HG02852 (cell line): Measurements from ENCODE around the gene RBKS.

Experiments used
- ATAC-seq: cut with Tn5 transposase; IDR thresholded peaks from one replicate; pipeline ENCODE4 v1.9.1; 2021; ENCODE audit warnings: mild to moderate bottlenecking, moderate library complexity; ENCODE audit not compliant: unreplicated experiment

The RBKS gene

GRCh38 chr2:27838502-27838901, 51.7 kb downstream of the RBKS start:
- ATAC-seq, result no peak

- ATAC-seq, result no peak
These were observed 56.3 kb downstream of the RBKS start for GRCh38 chr2:27833931-27834330.

- ATAC-seq, result no peak
These were observed 57.8 kb downstream of the RBKS start for GRCh38 chr2:27832396-27832795.

GRCh38 chr2:27831279-27832050, 58.7 kb downstream of the RBKS start:
- ATAC-seq, result no peak

- ATAC-seq, result no peak
These were observed 59.5 kb downstream of the RBKS start for GRCh38 chr2:27830656-27831055.

- ATAC-seq, result no peak
These were observed 60.4 kb downstream of the RBKS start for GRCh38 chr2:27829791-27830190.

GRCh38 chr2:27828305-27828704, 61.9 kb downstream of the RBKS start:
- no peak for ATAC-seq

GRCh38 chr2:27824401-27824800, 65.8 kb downstream of the RBKS start:
- ATAC-seq, result no peak

GRCh38 chr2:27823569-27823968, 66.6 kb downstream of the RBKS start:
- no peak for ATAC-seq

GRCh38 chr2:27823135-27823534, 67.1 kb downstream of the RBKS start:
- no peak for ATAC-seq

- no peak for ATAC-seq
These were observed 68.1 kb downstream of the RBKS start for GRCh38 chr2:27822049-27822448.

GRCh38 chr2:27815860-27816438, 74.2 kb downstream of the RBKS start:
- no peak for ATAC-seq

GRCh38 chr2:27814758-27815157, 75.4 kb downstream of the RBKS start:
- ATAC-seq, result no peak

GRCh38 chr2:27811768-27812167, 78.4 kb downstream of the RBKS start:
- no peak for ATAC-seq

- ATAC-seq, result no peak
These were observed 79.7 kb downstream of the RBKS start for GRCh38 chr2:27810455-27810854.

- no peak for ATAC-seq
These were observed 80.4 kb downstream of the RBKS start for GRCh38 chr2:27809761-27810241.

- no peak for ATAC-seq
These were observed 81.2 kb downstream of the RBKS start for GRCh38 chr2:27808984-27809383.

GRCh38 chr2:27808418-27808817, 81.8 kb downstream of the RBKS start:
- no peak for ATAC-seq

GRCh38 chr2:27807476-27807875, 82.7 kb downstream of the RBKS start:
- ATAC-seq, result no peak

GRCh38 chr2:27806311-27807059, 83.7 kb downstream of the RBKS start:
- no peak for ATAC-seq

GRCh38 chr2:27805180-27805579, 85.0 kb downstream of the RBKS start:
- ATAC-seq, result no peak

- ATAC-seq, result no peak
These were observed 86.0 kb downstream of the RBKS start for GRCh38 chr2:27804146-27804545.
